HG03060 (cell line): ENCODE data around the gene GIMAP5.

Source experiments
- ATAC-seq: cut with Tn5 transposase; IDR thresholded peaks from one replicate; pipeline ENCODE4 v1.9.1; 2021; ENCODE audit warnings: low read depth, moderate number of reproducible peaks; ENCODE audit not compliant: unreplicated experiment

GIMAP5 gene

DNA sequence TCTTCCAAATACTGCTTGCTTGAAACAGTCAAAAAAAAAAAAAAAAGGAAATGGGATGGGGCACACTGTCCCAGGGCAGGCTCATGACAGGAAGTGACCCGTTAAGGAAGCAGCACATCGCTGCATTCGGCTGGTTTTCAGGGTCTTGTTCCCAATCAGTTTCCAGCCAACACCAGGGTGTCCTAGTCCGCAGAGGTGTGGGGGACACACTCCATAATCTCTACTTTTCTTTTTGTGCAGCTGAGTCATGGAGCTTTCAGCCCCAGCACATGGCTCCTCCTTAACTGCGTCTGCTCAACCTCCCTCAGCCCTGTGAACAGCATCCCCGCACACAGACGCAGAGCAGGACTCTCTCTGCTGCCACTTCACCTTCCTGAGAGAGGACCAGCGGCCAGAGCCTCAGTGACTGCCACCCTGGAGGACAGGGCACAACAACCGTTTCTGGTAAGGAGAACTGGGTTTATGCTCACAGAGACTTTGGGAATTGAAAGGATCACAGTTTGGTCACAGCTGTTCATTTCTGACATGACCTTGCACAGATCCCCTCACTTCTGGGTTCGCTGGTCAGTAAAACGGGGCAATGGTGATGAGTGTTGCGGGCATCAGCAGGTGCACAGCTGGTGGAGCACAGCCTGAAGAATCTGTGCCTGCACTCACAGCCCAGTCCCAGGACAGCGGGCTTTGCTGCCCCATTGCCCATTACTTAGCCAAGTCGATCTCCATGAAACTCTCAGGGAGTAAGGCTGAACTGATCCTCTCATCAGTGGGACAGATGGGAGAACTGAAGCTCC lies at the start of gene GIMAP5:
Gene GIMAP5 (plus strand): TSS at position 154 of the 791 bp plus-strand sequence. CDS start 3,467 bp downstream, outside the sequence.
- no peak for ATAC-seq

DNA sequence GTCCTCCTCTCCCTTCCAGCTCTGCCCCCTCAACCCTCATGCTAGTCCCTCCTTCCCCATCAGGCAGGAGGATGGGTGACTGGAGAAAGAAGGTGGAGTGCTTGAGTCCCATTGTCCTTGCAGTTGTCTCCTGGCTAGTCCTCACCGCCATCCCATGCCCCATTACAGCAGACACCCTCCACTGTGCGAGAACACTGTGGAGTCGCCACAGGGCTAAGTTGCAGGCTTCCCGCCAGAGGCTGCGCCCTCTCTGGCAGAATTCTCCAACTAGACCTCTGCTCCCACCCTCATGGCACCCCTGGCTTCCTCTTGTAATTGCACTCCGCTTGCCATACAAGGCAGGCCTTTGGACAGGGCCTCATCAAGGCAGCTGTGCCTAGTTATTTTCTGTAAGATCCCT lies 48.6 kb upstream of the GIMAP5 start:
- ATAC-seq, result no peak

DNA sequence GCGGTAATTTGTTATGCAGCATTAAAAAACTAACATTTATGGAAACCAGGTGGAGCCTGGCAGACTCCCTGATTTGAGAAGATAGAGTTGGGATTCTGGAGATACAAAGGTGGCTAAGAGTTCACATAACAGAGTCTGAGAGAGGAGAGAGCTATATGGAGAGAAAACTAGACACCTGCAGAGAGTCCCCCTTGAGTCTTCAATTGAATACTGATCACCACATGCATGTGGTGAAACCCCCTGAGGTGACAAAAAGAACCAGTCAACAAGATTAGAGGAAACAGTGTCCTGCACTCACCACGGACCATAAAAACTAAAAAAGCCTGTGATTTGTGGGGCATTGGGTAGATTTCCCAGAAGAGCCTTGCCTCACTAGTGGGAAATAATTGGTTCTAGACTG lies 41.6 kb upstream of the GIMAP5 start:
- no peak for ATAC-seq

DNA sequence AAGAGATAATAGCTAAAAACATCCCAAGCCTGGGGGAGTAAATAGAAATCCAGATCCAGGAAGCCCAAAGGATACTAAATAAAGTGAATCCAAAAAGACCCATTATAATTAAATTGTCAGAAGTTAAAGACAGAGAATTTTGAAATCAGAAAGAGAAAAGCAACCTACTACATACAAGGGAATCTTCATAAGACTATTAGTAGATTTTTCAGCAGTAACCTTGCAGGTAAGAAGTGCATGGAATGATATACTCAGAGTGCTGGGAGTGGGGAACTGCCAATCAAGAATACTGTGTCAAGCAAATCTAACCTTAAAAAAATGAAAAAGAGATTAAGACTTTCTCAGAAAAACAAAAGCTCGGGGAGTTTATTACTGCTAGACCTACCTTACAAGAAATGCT lies 34.0 kb upstream of the GIMAP5 start:
- no peak for ATAC-seq

DNA sequence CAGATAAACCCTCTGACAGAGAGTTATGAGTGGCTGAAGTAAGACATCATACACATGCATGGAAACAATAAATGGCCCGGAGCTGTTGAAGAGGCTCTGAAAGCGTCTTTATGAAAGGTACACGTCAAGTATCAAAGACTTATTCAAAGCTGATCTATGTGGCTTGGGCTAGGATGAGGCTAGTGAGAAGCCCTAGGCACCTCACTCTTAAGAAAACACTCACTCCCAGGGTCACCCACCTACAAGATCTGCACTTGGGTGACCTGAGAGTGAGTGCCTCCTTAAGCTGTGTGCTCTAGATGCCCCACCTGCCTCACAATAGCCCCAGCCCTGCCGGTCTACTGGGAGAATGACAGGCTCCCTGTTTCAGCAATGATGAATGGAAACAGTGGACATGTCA lies 21.9 kb upstream of the GIMAP5 start:
- no peak for ATAC-seq

DNA sequence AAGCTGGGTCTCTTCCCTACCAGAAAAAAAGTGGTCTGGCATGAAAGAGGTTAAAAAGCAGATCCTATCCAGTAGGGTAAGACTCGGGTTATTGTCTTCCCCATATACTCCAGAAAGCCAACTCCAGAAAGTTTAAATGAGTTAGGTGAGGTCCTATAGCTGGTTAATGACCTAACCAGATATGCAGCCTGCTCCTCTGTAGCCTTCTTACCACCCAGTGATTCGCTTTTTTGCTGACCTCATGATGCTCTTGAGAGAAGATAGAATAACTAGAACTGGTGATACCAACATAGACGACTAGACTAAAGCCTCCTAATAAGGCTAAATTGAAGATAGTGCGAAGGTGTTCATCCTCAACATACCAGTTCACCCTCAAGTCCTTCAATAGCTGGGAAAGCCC lies 21.5 kb upstream of the GIMAP5 start:
- no peak for ATAC-seq

DNA sequence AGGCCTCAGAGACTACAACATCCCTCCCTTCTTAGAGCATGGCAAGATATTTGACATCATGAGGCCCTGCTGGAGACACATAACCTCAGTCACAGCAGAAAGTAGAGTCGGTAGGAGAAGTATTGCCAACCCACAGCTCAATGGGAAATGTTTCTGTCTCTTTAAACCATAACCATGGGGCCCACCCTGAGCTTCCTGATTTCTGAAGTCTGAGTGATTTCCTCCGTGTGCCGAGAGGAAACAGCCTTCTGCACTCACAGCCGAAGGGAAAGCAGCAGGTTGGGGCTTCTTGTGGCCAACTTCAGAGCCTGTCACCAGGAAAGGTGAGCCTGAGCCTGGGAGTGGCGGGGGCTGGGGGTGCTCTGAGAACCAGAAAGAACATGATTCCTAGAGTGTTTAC lies 20.9 kb upstream of the GIMAP5 start, which contains the start of gene GIMAP1:
Gene GIMAP1 (plus strand): TSS at position 246 of the 400 bp plus-strand sequence. CDS start 2,435 bp downstream, outside the sequence.
- ATAC-seq, result no peak

DNA sequence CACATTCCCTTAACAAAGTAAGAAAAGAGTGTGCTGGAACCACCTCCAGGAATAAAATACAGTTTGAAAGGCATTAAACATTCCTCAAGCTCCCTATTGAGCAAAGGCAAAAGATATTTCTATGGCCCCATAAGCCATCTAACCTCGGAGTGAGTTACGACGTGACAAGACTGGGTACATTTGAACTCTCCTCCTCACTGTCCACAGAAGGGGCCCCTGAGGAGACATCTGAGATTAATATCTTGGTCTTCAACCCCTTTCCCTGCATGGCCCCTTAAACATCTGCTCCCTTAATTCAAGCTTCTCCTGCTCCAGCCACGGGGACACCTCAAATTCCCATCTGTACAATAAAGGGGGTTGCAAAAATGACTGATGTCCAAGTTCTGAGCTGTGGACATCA lies 20.3 kb upstream of the GIMAP5 start:
- ATAC-seq, result no peak

DNA sequence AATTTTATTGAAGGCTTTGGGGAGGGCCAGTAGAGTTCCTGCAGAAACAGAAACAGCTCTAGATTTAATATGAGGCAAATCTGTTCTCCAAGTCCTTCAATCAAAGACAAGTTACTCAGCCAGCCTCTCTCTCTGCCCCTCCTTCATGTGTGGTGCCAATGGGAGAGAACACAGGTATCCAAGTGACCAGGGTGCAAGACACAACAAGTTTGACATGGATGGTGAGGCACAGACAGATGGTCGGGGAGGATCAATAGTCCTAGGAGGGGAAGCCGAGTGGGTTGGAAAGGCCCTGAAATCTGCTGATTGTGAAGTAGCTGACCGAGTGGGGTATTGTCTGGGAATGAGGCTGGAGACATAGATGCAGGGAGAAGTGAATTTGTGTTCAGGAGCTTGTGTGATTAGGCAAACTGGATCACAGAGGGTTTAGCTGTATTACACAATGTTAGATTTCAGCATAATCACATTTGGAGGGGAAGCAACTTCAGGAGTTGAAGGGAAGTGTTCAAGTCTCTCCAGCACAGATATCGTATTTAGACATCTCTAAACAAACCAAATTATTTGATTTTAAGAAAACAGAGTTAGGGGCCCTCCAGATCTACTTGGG lies 19.3 kb upstream of the GIMAP5 start:
- ATAC-seq, result no peak

DNA sequence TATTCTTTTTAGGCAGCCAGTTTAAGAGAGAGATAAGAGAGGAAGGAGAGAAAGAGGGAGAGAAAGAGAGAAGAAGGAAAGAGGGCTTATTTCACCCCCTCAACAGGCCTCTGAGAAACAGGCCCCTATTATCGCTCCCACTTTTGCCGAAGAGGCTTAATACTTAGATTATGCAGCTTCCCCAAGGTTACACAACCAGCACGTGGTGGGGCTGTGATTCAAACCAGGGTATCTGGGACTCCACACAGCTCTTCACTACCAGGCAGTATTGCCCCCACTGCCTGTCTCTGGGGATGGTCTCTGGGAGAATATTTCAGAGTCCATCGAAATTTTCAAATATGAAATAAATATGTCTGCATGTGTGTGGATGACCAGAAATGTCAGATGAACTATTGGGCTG lies 17.8 kb upstream of the GIMAP5 start:
- no peak for ATAC-seq

DNA sequence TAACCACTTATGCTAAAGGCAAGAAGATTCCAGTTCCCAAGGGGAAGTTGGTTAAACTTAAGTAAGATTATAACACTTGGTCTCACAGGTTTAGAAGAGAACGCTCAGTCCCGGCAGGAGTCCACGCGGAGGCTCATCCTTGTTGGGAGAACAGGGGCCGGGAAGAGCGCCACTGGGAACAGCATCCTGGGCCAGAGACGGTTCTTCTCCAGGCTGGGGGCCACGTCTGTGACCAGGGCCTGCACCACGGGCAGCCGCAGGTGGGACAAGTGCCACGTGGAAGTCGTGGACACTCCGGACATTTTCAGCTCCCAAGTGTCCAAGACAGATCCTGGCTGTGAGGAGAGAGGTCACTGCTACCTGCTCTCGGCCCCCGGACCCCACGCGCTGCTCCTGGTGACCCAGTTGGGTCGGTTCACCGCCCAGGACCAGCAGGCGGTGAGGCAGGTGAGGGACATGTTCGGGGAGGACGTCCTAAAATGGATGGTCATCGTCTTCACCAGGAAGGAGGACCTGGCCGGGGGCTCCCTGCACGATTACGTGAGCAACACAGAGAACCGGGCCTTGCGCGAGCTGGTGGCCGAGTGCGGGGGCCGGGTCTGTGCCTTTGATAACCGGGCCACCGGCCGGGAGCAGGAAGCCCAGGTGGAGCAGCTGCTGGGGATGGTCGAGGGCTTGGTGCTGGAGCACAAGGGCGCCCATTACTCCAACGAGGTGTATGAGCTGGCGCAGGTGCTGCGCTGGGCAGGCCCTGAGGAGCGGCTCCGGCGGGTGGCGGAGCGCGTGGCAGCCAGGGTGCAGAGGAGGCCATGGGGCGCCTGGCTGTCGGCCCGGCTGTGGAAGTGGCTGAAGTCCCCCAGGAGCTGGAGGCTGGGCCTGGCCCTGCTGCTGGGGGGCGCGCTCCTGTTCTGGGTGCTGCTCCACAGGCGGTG lies 17.0 kb upstream of the GIMAP5 start:
- ATAC-seq, result no peak

DNA sequence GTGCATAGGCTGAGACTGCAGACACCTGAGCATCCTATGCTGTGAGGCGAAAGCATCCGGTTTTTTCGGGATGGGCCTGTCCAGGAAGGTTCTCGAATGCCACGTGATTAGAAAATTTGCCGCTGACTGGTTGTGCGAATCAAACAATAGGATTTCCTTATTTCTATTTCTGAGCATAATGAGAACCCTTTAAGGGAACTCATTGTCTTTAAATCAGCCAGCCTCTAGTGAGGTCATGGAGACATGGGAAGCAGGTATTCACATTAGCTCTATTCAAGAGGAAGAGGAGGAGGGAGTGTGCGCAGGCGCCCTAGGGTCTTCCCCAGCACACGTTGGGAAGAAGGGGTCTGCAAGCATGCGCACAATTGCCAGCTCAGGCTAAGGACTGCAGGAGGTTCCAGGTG lies 15.2 kb upstream of the GIMAP5 start:
- no peak for ATAC-seq

DNA sequence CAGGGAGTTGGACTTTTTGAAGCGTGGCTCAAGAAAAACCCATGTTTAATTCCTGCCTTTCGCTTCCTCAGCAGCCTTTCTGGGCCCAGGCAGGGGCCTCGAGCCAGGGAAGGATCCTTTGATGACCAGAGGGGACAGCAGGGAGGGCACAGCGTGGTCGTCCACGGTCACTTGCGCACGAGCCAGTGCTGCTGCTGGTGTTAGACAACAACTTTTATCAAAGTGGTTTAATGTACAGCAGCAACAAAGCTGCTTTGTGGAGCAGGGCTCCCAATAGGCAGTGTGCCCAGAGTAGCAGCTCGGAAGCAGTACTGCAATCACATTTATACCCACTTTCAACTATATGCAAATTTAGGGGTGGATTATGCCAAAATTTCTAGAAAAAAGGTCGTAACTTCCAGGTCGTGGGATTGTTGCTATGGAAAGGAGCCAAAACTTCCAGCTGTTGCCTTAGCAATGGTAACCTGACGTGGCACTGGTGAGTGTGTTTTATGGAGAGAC lies 14.7 kb upstream of the GIMAP5 start:
- ATAC-seq, result no peak

DNA sequence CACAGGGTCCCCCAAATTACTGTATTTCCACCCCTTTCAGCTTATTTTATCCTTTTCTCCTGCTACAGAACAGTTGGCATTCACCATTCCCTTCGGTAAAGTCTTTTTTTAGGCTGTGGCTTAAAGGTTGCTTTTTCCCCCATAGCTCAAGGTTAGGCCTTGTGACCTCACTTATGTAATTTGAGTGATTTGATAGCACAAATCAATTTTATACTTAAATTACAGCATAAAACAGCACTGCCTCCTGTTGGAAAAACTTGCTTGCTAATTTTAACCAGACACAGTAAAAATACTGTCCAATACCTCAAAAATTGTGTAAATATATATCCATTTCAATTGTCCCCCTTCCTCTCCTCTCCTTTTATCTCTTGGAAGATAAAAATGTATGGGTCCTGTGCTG lies 13.8 kb upstream of the GIMAP5 start:
- ATAC-seq, result no peak

DNA sequence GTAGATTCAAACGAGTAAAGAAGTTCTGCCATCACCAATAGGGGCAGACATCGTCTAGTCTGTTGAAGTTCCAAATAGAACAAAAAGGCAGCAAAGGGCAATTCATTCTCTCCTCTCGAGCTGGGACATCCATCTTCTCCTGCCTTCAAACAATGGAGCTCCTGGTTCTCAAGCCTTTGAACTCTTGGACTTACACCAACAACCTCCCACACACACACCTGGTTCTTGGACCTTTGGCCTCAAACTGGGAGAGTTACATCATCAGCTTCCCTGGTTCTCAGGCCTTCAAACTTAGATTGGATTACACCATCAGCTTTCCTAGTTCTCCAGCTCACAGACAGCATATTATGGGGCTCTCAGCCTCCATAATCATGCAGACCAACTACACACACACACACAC lies 9.8 kb upstream of the GIMAP5 start:
- ATAC-seq, result no peak

DNA sequence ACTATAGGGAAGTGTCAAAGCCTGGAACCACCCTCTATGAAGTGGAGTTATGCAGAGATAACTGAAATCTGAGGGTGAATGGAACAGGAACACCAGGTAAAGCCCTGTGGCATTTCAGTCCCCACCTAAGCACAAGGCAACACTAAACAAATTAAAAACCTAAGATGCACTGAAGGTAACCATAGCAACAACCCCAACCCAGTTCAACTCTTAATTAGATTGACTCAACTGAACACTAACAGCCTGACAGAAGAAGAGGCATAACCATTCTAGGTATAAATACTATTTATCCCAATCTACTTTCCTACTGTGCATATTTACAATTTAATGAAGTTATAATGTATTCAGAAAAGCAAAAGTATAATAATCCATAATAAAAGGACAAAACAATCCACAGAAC lies 9.2 kb upstream of the GIMAP5 start:
- no peak for ATAC-seq

DNA sequence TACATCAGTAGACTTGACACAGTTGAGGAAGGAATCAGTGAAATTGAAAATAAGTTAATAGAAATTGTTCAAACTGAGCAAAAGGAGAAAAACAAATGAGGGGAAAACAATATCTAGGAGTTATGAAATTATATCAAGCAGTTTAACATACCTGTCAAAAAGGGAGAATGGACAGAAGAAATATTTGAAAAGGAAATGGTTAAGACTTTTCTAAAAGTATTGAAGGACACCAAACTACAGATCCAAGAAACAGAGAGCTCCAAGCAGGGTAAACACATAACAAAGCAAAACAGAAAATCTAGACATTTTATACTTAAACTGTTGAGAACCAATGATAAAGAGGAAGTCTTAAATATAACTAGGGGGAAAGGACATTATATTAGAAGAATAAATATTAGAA lies 8.6 kb upstream of the GIMAP5 start:
- ATAC-seq, result no peak

DNA sequence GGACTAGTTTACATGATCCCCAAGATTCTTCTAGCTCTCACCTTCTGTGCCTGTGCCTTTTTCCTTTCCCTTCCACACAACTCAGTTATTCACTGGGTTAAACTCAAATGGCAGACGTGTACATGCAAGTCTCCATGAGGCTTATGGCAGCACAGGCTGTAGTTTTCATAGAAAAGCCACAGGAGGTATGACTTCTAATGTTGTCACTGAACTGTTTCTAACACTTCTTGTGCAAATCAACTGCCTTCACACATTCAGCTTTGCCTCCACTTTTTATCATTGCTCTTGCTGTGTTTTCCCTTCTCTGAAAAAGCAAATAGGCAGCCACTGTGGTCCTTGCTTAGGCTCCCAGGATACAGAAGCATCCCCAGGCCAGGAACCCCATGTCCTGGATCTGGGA lies 5.3 kb upstream of the GIMAP5 start:
- no peak for ATAC-seq

DNA sequence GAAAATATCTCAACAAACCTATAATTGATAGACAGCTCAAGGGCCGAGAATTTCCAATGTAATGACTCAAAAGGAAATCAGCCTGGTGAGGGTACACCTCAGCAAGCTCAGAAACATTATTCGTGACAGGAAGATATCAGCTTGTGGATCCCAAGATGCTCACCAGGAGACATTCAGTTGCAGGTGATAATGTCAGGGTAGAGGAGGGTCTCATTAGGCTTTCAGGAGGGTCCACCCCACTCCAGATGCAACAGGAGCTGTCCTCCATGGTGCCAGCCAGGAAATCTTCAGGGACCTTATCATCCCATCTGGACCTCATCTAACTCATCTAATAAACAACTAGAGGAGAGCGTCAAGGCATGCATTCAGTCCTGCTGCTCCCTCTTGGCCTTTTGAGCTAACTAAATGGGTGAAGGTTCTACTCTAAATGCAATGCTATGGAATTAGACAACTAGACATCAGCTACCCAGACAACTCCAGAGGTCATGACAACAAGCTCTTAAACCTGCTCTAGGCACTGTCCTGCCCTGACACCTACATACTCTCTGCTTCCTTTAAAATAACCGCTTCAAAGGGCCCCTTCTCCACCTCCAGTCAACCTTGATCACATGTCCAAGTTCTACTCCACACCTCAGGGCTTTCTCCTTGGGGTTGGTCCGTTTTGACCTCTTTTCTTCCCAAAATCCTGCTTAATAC lies 4.3 kb upstream of the GIMAP5 start:
- ATAC-seq, result no peak

DNA sequence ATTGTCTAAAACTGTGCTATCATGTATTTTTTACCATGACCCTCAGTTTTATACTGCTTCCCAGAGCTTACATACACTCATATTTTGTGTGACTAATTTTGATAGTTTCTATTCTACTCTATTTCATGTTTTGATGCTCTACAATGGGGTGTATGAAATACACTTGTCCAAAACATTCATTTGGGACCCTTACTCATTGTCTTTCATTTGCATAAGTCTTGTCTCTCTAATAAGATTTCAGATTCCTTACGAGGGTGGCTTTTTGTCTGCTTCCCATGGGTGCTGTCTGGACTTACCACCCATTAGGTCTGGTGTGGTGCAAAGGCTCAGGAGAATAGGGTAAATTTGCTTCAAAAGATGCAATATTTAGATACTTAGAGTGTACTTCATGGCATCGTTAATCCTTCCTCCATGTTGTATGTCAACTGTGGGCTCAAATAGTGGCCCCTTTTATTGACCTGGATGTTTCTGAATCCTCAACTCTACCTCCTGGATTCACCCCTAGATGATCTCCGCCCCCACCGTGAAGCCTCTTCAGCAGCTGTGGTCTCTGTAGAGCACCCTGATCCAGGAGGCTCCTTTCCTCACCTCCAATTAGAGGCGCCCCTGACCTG lies 3.6 kb upstream of the GIMAP5 start:
- no peak for ATAC-seq
